Body of pancreas (tissue), 4 donors: ENCODE results near the gene TMPRSS9. TPM values are rescaled to one million over a fixed set of nuclear protein-coding genes. Genes with fewer than 3 reads are reported as not detected.
"Not testable (repeated sequence)": the region's sequence is repeated elsewhere in the genome, so short reads cannot be mapped to it uniquely, and the experiment has no call there.

ENCODE experiments used
- ATAC-seq: fragments of 150-250 bp; one replicate; pipeline ENCODE4 v1.9.1; 2016
- DNase-seq, 4 donors: peaks; one replicate each; pipeline ENCODE4 v3.0.0-alpha.2; 2019
- H3K27ac ChIP-seq, 4 donors: fragments of 200-600 bp; sonication (generic); 1 replicate in 3 of 4; 2 replicates in 1 of 4; pipeline versions ENCODE4 v1.5.1 to v1.6.1; 2016 to 2019; ENCODE audit warnings: mild to moderate bottlenecking in 1 of 4, mixed read lengths in 1 of 4, moderate library complexity in 1 of 4
- H3K27me3 ChIP-seq, 2 donors: fragments of 200-600 bp; sonication (generic); one replicate each; pipeline ENCODE4 v1.6.0; 2016; ENCODE audit warnings: mild to moderate bottlenecking in 1 of 2
- H3K36me3 ChIP-seq, 2 donors: fragments of 200-600 bp; sonication (generic); replicated peaks in 1 of 2; 2 replicates each; pipeline ENCODE4 v1.5.1; 2016; ENCODE audit warnings: low read depth in 2 of 2; ENCODE audit not compliant: insufficient read depth in 1 of 2
- H3K4me1 ChIP-seq: fragments of 200-600 bp; sonication (generic); one replicate; pipeline ENCODE4 v1.6.0; 2016
- H3K4me3 ChIP-seq, 2 donors: fragments of 200-600 bp; sonication (generic); 1 replicate in 1 of 2; 2 replicates in 1 of 2; pipeline ENCODE4 v1.5.1; 2016 to 2019
- H3K9me3 ChIP-seq, 3 donors: fragments of 200-600 bp; sonication (generic); 1 replicate in 2 of 3; 2 replicates in 1 of 3; pipeline ENCODE4 v1.5.1; 2016
- POLR2A ChIP-seq, 3 donors: fragments of 450-650 bp; IDR thresholded peaks; one replicate each; pipeline ENCODE4 v1.6.1; 2016; ENCODE audit warnings: antibody characterized with exemption in 3 of 3, mild to moderate bottlenecking in 2 of 3
- WGBS, 2 donors: methylation state at CpG; one replicate each; pipeline ENCODE4 v1.1.5; 2017; 5-methylcytosine and 5-hydroxymethylcytosine counted together
- intact Hi-C: fragments of 100-400 bp; cut with DNase I; formaldehyde crosslinking; loops from one replicate; pipeline ENCODE4 v1.15.1; 2023
- total RNA-seq, 2 donors: library from RNA; depleted of rRNA; stranded (reverse); fragments of >200 nt; gene quantifications; one replicate each; pipeline ENCODE4 v1.1.0, GENCODE V29; 2016
- TF ChIP-seq, protein P1 (sequence below), 7 experiments: fragments of 450-650 bp in 4 of 7; fragments of 200-600 bp in 3 of 7; sonication (generic) in 3 of 7; IDR thresholded peaks; one replicate each; pipeline ENCODE4 v1.5.1; 2016 to 2019; ENCODE audit warnings: antibody characterized with exemption in 7 of 7

Gene TMPRSS9
- total RNA-seq, 2 donors from 2014 or later = not detected

DNA sequence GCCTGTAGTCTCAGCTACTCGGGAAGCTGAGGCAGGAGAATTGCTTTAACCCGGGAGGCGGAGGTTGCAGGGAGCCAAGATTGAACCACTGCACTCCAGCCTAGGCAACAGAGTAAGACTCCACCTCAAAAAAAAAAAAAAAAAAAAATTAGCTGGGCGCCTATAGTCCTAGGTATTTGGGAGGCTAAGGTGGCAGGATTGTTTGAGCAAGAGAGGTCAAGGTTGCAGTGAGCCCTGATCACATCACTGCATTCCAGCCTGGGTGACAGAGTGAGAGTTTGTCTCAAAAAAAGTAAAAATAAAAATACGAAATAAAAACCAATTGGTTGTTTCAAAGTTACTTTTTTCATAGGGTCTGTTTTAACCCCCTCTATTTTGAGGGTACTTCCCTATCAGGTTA is 98.0 kb downstream of the TMPRSS9 start:
- Histone ChIP-seq H3K4me3 (no peak overlapping the region), H3K9me3 (no peaks in the 10 kb centered on the region), H3K4me1 (peaks cover 32% of the 10 kb centered on the region), H3K36me3 (no peaks in the 10 kb centered on the region), H3K27me3 (no peaks in the 10 kb centered on the region), H3K27ac (no peak overlapping the region)
- DNase-seq (no peak), ATAC-seq (no peak)
- intact Hi-C loops = no loop called here
- TF ChIP-seq POLR2A (IDR thresholded peaks at IDR 0.05) = no peak
- TF ChIP-seq, protein P1, sequence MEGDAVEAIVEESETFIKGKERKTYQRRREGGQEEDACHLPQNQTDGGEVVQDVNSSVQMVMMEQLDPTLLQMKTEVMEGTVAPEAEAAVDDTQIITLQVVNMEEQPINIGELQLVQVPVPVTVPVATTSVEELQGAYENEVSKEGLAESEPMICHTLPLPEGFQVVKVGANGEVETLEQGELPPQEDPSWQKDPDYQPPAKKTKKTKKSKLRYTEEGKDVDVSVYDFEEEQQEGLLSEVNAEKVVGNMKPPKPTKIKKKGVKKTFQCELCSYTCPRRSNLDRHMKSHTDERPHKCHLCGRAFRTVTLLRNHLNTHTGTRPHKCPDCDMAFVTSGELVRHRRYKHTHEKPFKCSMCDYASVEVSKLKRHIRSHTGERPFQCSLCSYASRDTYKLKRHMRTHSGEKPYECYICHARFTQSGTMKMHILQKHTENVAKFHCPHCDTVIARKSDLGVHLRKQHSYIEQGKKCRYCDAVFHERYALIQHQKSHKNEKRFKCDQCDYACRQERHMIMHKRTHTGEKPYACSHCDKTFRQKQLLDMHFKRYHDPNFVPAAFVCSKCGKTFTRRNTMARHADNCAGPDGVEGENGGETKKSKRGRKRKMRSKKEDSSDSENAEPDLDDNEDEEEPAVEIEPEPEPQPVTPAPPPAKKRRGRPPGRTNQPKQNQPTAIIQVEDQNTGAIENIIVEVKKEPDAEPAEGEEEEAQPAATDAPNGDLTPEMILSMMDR (IDR thresholded peaks at IDR 0.05) = no peak
- WGBS, 2 donors = 75 to 89% methylated on average over 4 to 5 of the region's 5 CpGs

- H3K36me3 ChIP-seq, intact Hi-C loops, ATAC-seq, H3K27me3 ChIP-seq, H3K9me3 ChIP-seq, H3K27ac ChIP-seq, H3K4me3 ChIP-seq, DNase-seq: not testable (repeated sequence)
- 44 to 48% methylated on average over 10 of the region's 10 CpGs for WGBS, 2 donors
- peaks cover 32% of the 10 kb centered on the region for H3K4me1 ChIP-seq
These were observed 98.7 kb downstream of the TMPRSS9 start for GRCh38 chr19:2458776-2459175.

DNA sequence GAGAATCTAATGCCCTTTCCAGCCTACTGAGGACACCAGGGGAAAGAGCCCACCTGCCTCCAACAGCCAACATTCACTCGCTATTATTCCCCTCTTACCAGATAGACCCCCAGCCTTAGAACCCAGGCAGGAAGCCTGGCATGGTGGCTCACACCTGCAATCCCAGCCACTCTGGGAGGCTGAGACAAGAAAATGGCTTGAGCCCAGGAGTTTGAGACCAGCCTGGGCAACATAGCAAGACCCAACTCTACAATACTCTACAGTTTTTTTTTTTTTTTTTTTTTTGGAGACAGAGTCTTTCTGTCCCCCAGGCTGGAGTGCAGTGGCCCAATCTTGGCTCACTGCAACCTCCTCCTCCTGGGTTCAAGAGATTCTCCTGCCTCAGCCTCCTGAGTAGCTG is 100.2 kb downstream of the TMPRSS9 start:
- TF ChIP-seq POLR2A (IDR thresholded peaks at IDR 0.05) = no peak
- TF ChIP-seq, protein P1 (IDR thresholded peaks at IDR 0.05) = no peak
- Histone ChIP-seq H3K27ac (no peak overlapping the region), H3K9me3 (no peaks in the 10 kb centered on the region), H3K4me1 (peaks cover 30% of the 10 kb centered on the region), H3K4me3 (no peak overlapping the region), H3K27me3 (no peaks in the 10 kb centered on the region), H3K36me3 (no peaks in the 10 kb centered on the region)
- intact Hi-C loops = no loop called here
- DNase-seq = no peak
- ATAC-seq = no peak
- 95 to 100% methylated on average over 1 of the region's 1 CpG for WGBS, 2 donors

- intact Hi-C loops = no loop called here
- whole genome bisulfite sequencing, 2 donors = 3 to 20% methylated on average over 9 to 62 of the region's 62 CpGs
- Histone ChIP-seq H3K9me3 (no peaks in the 10 kb centered on the region), H3K4me3 (peak overlapping the region in 1 of 2 donors; percentile 52), H3K27ac (peak overlapping the region in 1 of 4 donors; percentile 37), H3K4me1 (peaks cover 20% of the 10 kb centered on the region), H3K36me3 (no peaks in the 10 kb centered on the region), H3K27me3 (no peaks in the 10 kb centered on the region)
- peak; percentile 14 to 39 (median 34) for DNase-seq
- no peak for TF ChIP-seq POLR2A (IDR thresholded peaks at IDR 0.05)
- TF ChIP-seq, protein P1 (IDR thresholded peaks at IDR 0.05) = peak in 2 of 7 experiments; percentile 22 to 34
- peak; percentile 26 for ATAC-seq
These were observed 101.9 kb downstream of the TMPRSS9 start for GRCh38 chr19:2461751-2462634.

DNA sequence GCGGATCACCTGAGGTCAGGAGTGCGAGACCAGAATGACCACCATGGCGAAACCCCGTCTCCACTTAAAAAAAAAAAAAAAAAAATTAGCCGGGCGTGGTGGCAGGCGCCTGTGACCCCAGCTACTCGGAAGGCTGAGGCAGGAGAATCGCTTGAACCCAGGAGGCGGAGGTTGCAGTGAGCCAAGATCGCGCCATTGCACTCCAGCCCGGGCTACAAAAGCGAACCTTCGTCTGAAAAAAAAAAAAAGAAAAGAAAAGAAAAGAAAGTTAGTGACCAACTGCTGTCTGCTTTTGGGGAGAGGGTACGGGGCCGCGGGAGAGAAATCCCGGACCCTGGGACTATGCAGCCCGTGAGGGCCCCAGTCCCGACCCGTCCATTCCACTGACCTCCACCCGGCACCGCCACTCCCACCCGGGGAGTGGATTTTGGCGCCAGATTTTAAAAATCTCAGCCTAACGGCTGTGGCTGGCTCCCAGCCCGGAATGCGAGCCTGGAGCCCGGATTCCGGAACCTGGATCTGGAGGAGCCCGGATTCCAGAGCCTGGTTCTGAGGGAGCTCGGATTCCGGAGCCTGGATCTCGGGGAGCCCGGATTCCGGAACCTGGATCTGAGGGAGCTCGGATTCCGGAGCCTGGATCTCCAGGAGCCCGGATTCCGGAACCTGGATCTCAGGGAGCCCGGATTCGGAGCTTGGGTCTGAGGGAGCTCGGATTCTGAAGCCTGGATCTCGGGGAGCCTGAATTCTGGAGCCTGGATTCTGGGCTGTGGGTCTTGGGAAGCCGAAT is 102.8 kb downstream of the TMPRSS9 start:
- WGBS, 2 donors = 4 to 17% methylated on average over 30 to 46 of the region's 46 CpGs
- H3K27ac ChIP-seq = peak overlapping the region in 2 of 4 donors; percentile 32 to 37
- ATAC-seq = peak; percentile 90

DNA sequence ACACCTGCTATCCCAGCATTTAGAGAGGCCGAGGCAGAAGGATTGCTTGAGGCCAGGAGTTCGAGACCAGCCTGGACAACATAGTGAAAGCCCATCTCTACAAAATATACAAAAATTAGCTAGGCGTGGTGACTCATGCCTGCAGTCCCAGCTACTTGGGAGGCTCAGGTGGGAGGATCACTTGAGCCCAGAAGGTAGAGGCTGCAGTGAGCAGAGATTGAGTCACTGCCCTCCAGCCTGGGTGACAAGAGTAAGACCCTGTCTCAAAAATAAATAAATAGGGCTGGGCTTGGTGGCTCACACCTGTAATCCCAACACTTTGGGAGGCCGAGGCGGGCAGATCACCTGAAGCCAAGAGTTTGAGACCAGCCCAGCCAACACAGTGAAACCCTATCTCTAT is 103.6 kb downstream of the TMPRSS9 start:
- ATAC-seq, DNase-seq, H3K9me3 ChIP-seq, H3K36me3 ChIP-seq, H3K27me3 ChIP-seq, H3K4me3 ChIP-seq, intact Hi-C loops: not testable (repeated sequence)
- 84 to 95% methylated on average over 5 of the region's 5 CpGs for WGBS, 2 donors
- Histone ChIP-seq H3K27ac (peak overlapping the region in 1 of 4 donors; percentile 32), H3K4me1 (peaks cover 16% of the 10 kb centered on the region)

More for the DNA sequence above, 102.8 kb downstream of the TMPRSS9 start:
- Histone ChIP-seq H3K9me3 (no peaks in the 10 kb centered on the region), H3K36me3 (no peaks in the 10 kb centered on the region), H3K4me3 (no peak overlapping the region), H3K4me1 (peaks cover 16% of the 10 kb centered on the region), H3K27me3 (no peaks in the 10 kb centered on the region)
- peak; percentile 86 to 90 (median 88) for DNase-seq
- intact Hi-C loops = no loop called here
- TF ChIP-seq, protein P1 (IDR thresholded peaks at IDR 0.05) = peak in 1 of 7 experiments; percentile 10
- TF ChIP-seq POLR2A (IDR thresholded peaks at IDR 0.05) = no peak
